Activated CD4-positive, alpha-beta T cell treated with anti-CD3 and anti-CD28 coated beads, Interleukin-2, Interleukin-4, amounts not matched to agents 100 ng/mL and 50 ng/mL, durations not matched to agents 16 hours and 8 hours (primary cell): ENCODE measurements around the gene GPC1.
"Not testable (repeated sequence)": the region's sequence is repeated elsewhere in the genome, so short reads cannot be mapped to it uniquely, and the experiment has no call there.

Experiments used
- DNase-seq: peaks from one replicate; pipeline ENCODE4 v3.0.0-alpha.2; 2020; ENCODE audit warnings: low spot score

Gene GPC1

GRCh38 chr2:240435457-240435947 is at the start of gene GPC1:
TSS of gene GPC1 (plus strand) at chr2:240435663. CDS start at chr2:240435919, 256 bp downstream.
- DNase-seq, result peak; percentile 53

- DNase-seq, result no peak
These were observed 49.1 kb upstream of the GPC1 start for GRCh38 chr2:240386326-240386725.

GRCh38 chr2:240386743-240387142 is 48.7 kb upstream of the GPC1 start:
- not testable (repeated sequence) for DNase-seq

GRCh38 chr2:240387325-240387668 is 48.2 kb upstream of the GPC1 start:
- no peak for DNase-seq

GRCh38 chr2:240387669-240388358 is 47.6 kb upstream of the GPC1 start:
- no peak for DNase-seq

- no peak for DNase-seq
These were observed 46.8 kb upstream of the GPC1 start for GRCh38 chr2:240388471-240389301.

- no peak for DNase-seq
These were observed 46.1 kb upstream of the GPC1 start for GRCh38 chr2:240389302-240389805.

GRCh38 chr2:240390091-240391073 is 45.1 kb upstream of the GPC1 start:
- DNase-seq, result no peak

- no peak for DNase-seq
These were observed 44.1 kb upstream of the GPC1 start for GRCh38 chr2:240391111-240392051.

- DNase-seq, result no peak
These were observed 43.1 kb upstream of the GPC1 start for GRCh38 chr2:240392084-240392947.

GRCh38 chr2:240392948-240393830 is 42.3 kb upstream of the GPC1 start:
- DNase-seq, result no peak

GRCh38 chr2:240393831-240394410 is 41.5 kb upstream of the GPC1 start:
- no peak for DNase-seq

- DNase-seq, result no peak
These were observed 40.9 kb upstream of the GPC1 start for GRCh38 chr2:240394549-240394948.

- no peak for DNase-seq
These were observed 40.0 kb upstream of the GPC1 start for GRCh38 chr2:240395448-240395847.

GRCh38 chr2:240395896-240396622 is 39.4 kb upstream of the GPC1 start:
- no peak for DNase-seq

- DNase-seq, result no peak
These were observed 38.6 kb upstream of the GPC1 start for GRCh38 chr2:240396623-240397541.

- DNase-seq, result no peak
These were observed 37.9 kb upstream of the GPC1 start for GRCh38 chr2:240397542-240397916.
